ENCODE data around the gene TNRC6A.
"Not testable (repeated sequence)": the region's sequence is repeated elsewhere in the genome, so short reads cannot be mapped to it uniquely, and the experiment has no call there.

- TF ChIP-seq CTCF (conservative IDR thresholded peaks at IDR 0.05); EZH2 (IDR thresholded peaks at IDR 0.05; ENCODE audit: low read depth): not testable (repeated sequence)
Measured at GRCh38 chr16:24749872-24750271, 20.4 kb downstream of the TNRC6A start.
